HG02571 (cell line): ENCODE results near the gene GNAI2.
A peak's percentile ranks its signal among the peaks of the same experiment; 100 is the strongest.

Source experiments
- ATAC-seq: cut with Tn5 transposase; IDR thresholded peaks from one replicate; pipeline ENCODE4 v1.9.1; 2021; ENCODE audit warnings: mild to moderate bottlenecking, moderate library complexity; ENCODE audit not compliant: unreplicated experiment

The GNAI2 gene

GRCh38 chr3:50295553-50296431, 59.8 kb downstream of the GNAI2 start:
- ATAC-seq: no peak

- ATAC-seq: no peak
Observed at GRCh38 chr3:50296721-50297383, 60.8 kb downstream of the GNAI2 start.

DNA sequence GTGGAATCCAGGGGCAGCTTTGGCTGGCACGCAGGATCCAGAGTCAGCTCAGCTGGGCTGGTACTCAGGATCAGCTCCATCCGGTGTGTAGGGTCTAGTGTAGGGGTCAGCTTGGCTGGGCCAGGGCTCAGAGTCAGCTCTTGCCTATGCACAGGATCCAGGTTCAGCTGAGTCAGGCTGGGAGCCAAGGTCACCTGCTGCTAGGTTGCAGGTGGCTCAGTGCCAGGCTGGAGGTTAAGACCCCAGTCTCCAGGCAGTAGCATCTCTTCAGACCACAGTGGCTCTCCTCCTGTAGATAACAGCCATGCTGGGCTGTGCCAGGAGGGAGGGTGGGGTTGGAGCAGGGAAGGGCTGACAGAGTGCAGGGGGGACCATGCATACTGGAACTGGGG, 61.4 kb downstream of the GNAI2 start:
- ATAC-seq: no peak

DNA sequence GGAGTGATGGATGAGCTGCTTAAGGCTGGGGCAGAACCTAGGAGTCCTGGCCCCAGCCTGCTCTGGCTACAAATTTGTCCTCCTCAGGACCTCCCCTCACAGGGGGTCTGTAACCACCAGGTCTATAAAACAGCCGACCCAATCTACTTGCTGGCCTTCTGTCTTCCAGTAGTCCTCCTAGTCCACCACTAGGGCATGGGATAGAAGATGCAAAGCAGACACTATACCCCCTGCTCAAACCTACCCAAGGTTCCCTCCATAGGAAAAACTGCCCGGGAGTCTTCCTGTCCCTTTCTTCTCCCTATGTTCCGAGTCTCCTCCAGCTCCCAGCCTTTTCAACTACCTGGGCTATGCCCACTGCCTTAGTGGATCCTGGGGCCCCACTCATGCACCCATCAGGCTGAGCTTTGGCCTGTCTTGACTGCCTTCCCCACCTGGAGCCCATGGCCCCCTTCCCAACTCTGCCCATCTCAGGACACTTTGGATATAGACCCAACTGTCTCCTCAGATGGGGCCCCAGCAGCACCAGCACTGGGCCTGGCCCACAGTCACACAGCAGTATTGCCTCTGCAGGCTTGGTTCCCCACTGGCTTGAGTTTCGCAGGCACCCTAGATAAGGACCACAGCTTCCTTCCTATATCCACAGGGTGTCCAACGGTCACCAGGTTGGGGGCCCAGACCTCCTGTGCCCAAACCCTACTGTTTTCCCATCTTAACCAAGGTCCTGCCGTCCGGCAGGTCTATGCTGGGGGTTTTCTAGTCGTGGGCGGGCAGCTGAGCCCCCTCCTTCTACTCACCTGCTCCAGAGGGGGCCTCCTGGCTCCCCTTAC, 62.1 kb downstream of the GNAI2 start:
- ATAC-seq: no peak

DNA sequence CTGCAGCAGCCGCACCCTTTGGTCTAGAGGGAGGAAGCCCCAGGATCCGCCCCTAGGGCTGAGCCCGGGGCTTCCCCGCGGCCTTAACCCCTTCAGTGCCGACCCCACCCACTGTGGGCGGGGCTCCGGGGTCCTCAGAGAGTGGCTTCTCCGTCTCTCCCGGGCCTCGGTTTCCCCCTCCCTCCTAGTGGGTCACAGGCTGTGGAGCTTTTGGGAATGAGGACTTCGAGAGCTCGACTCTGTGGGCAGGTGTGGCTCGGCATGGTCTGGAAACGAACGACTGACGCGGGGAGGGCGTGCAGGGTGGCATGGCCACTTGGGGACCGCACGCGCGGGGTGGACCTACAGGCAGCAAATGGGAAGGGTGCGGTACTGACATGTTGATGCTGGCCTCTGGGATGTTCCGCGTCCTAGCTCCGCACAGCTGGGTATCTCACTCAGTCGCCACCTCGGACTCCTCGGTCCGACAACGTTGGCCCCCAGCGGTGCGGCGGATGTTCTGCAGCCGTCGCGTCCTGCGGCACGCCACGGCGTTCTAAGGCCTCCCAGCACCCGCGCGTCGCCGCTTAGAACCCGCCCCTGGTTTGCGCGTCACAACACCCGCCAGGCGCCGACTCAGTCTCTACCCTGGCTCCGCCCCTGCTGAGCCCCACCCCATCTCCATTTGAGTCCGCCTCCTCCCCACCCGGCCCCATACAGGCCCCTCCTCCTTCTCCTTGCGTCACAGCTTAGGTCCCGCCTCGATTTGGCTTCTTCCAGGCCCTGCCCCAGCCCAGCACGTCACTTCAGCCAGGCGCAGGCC, 63.0 kb downstream of the GNAI2 start, which contains the start of the genes HYAL3 and NAA80:
Gene HYAL3, minus strand, starts transcription at position 570 of the 802 bp plus-strand sequence. CDS start 3,803 bp downstream, outside the sequence.
Gene NAA80, minus strand, starts transcription at position 570 of the 802 bp plus-strand sequence. CDS start 1,942 bp downstream, outside the sequence.
- peak; percentile 81 for ATAC-seq

- no peak for ATAC-seq
Observed at GRCh38 chr3:50299638-50299928, 63.6 kb downstream of the GNAI2 start.

GRCh38 chr3:50299929-50300680, 64.1 kb downstream of the GNAI2 start:
- no peak for ATAC-seq

GRCh38 chr3:50300681-50301254, 64.8 kb downstream of the GNAI2 start:
- ATAC-seq: no peak

- ATAC-seq: no peak
Observed at GRCh38 chr3:50302095-50303012, 66.3 kb downstream of the GNAI2 start.

DNA sequence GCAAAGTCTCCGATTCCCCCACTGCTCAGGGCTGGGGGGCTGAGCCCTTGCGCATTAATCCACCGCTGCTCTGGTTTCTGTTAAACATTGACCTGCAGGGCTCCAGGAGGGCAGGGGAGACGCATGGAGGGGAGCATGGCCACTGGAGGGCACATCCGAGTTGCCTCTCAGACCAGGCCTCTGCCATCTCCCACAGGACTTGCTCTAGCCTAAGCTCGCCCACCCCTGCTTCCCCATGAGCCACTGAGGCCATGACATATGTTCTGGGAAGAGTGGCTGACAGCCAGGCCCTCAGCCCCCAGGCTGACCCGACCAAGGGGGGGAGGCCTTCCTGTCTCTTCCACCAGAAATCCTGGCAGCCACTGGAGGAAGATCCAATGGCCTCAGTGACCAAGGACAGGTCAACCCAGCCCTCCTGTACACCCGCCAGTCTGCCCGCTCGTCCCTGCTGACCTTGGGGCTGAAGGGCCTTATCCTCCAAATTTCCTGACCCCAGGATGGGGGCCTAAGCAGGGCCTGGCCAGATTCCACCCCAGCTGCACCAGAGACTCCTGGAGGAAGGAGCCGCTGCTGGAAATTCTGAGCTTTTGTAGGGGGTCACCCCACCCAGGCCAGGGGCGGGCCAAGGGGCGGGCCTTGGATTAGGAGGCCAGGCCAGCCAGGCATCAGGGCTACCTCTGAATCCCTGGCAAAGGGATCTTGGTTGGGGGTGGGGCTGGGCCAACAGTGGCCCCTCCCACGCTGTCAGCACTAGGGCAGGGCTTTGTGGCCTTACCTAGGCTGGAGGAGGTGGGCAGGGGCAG, 67.2 kb downstream of the GNAI2 start, which contains the start of gene HYAL1:
Gene HYAL1, minus strand, starts transcription at position 562 of the 803 bp plus-strand sequence. CDS start 618 bp downstream, outside the sequence.
- ATAC-seq: no peak

DNA sequence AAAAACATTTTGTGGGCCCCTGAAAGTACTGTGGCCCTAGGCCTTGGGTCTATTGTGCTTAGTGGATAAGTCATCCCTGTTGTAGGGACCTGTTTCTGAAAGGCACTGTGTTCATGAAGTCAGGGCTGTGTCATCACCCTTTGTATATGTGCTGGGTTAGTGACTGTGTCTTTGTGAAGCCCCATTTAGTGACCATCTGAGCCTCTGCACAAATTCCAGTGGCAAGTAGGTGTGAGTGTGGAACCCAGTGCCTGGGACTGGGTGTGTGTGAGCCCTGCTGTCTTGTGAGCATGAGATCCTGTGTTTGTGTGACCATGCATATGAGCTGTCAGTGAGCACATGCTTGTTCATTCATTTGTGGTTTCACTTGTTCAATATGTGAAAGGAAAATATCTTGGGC, 68.6 kb downstream of the GNAI2 start:
- no peak for ATAC-seq
